Cortex of kidney (tissue), 1 donor: ENCODE results near the gene MSH3.
"Not testable (repeated sequence)": the region's sequence is repeated elsewhere in the genome, so short reads cannot be mapped to it uniquely, and the experiment has no call there.

Source experiments
- DNase-seq: peaks from one replicate; lab custom pipeline; 2025; lab: John Stamatoyannopoulos, UW

The MSH3 gene

DNA sequence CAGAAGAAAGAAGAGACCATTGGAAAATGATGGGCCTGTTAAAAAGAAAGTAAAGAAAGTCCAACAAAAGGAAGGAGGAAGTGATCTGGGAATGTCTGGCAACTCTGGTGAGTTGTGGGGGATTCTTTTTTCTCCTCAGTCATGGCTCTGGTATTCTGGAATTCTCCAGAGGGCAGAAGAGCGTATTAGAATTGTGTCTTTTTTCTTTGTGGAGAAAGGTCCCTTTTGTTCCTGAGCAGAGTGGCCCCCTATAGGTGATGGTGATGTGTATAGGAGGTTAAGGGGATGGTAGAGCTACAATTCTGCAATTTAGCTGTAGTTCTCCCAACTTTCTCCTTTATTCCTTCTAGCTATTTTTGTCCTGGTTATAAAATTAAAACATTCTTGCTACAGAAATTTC is 2.0 kb downstream of the MSH3 start:
- DNase-seq = no peak

DNA sequence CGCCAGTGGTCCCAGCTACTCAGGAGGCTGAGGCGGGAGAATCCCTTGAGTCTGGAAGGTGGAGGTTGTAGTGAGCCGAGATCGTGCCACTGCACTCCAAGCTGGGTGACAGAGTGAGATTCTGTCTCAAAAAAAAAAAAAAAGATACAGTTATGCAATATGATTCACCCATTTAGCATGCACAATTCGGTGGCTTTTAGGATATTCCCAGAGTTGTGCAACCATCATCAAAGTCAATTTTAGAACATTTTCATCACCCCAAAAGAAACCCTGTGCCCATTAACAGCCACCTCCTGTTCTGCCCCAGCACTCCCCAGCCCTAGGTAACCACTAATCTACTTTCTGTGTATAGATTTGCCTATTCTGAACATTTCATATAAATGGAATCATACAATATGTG is 4.7 kb downstream of the MSH3 start:
- no peak for DNase-seq

DNA sequence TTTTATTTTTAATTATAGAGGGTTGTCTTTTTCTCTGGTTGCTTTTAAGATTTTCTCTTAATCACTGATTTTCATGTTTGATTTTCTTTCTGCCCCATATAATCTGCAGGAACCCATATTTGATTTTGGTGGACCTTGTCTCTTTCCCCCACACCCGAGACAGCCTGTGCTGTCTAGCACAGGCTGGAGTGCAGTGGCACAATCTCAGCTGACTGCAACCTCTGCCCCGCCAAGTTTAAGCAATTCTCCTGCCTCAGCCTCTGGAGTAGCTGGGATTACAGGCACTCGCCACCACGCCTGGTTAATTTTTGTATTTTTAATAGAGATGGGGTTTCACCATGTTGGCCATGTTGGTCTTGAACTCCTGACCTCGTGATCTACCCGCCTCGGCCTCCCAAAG is 6.2 kb downstream of the MSH3 start:
- not testable (repeated sequence) for DNase-seq

DNA sequence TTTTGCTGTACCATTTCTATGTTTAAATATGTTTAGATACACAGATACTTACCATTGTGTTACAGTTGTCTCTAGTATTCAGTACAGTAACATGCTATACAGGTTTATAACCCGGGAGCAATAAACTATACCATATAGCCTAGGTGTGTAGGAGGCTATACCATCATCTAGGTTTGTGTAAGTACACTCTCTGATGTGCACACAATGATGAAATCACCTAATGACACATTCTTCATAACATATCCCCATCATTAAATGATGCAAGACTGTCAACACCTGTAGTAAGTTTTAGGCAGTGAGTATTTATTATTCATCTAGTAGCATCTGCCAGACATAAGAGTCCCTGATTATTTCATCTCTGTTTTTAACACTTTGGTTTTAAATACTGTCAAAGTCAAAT is 7.7 kb downstream of the MSH3 start:
- no peak for DNase-seq

DNA sequence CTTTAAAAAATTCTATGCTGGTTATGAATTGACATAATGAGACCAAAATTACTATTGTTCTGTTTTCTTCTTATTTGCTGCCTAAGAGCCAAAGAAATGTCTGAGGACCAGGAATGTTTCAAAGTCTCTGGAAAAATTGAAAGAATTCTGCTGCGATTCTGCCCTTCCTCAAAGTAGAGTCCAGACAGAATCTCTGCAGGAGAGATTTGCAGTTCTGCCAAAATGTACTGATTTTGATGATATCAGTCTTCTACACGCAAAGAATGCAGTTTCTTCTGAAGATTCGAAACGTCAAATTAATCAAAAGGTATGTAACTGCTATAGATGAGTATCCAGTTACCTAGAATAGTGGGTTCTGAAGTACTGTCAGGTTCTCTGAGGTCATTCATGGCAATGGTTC is 10.6 kb downstream of the MSH3 start:
- no peak for DNase-seq

DNA sequence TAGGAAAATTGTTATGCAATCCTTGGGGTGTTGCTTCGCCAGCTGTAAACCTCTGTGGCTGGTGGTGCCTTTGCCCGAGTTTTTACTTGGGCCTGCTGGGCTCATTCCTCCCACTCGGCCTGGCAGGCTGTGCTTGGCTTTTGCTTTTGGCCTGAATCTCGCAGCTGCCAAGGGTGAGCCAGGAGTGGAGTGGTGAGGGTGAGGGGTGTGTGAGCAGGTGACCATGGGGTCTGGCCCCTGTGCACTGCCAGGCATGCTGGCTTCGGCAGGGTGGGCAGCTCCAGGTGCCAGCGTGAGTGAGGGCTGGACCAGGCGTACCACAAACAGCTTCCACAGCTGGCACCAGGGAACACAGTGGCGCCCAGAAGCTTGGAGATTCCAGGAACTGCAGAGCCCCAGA is 12.9 kb downstream of the MSH3 start:
- no peak for DNase-seq

DNA sequence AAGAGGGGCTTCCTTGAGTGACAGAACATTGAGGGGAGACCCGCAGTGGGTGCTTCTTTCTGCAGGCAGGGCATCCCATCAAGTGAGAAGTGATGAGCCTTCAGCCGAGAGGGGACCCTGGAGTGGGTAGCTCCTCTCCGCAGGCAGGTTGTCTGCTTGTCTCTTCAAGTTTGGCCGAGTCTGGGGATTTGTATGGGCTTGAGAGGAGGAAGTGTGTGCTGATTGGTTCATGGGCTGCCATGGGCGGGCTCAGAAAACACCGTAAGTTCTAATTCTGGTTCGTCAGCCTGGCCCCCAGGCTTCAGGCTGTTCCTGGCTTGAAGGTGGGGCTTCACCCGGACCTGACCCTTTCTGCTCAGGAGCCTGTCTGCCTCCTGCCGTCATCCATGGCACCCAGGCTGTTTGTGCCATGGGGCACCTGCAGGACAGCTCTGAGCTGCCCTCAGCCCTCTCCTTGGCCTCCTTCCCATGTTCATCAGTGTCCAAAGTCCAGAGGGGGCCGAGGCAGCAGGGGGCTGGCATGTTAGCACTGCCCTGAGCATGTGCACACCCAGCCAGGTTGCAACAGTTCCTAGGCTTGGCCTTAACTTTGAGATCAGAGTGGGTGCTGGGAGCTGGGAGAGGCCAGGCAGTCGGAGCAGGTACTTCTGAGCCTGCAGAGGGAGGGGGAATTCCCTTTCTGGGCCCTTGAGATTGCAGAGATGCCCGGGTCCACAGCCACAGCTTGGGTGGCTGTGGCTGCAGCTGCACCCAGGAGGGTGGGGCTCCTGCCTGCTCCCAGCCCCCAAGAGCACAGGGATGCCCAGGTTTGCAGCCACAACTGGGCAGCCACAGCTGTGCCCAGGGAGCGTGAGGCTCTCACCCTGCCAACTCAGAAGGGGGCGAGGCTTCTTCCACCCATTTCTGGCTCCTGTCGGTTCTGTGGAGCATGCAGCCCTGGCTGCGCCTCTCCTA is 13.8 kb downstream of the MSH3 start:
- DNase-seq = no peak

DNA sequence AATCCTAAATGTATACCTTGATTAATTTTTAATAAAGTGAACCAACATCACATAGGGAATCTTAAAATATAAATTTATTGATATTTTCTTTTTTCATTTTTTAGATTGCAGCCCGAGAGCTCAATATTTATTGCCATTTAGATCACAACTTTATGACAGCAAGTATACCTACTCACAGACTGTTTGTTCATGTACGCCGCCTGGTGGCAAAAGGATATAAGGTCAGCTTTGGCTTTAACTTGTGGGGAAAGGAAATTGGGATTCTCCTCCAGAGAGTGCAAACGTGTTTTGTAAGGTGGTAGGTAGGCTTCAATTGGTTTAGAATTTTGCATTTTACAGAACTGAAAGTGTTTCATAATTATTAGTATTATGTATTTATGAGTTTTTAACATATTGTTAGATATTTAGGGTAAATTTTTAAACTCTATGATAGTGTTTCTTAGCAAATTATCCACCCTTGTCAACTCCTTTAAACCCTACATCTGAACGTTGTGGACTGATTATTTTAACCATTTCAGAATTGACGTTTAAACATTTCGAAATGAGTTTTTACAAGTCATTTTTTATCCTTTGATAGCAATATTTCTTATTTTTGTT is 17.8 kb downstream of the MSH3 start:
- DNase-seq = no peak

DNA sequence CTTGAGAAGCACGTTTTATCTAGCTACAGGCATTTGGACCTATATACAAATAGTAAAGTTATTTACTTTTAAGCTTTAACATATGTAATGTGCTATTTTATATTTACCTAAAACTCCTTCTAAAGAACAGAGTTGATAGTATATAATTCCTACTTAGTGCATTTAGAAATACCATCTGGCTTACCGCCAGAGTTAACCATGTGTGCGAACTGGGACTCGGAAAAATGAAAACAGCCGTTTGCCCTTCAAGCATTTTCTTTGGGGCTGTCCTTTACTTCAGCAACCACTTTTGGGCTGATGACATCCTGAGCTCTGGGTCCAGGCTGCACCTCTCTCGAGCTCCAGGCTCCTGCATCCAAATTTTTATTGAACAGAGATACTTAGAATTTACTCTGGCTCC is 22.3 kb downstream of the MSH3 start:
- DNase-seq = no peak

DNA sequence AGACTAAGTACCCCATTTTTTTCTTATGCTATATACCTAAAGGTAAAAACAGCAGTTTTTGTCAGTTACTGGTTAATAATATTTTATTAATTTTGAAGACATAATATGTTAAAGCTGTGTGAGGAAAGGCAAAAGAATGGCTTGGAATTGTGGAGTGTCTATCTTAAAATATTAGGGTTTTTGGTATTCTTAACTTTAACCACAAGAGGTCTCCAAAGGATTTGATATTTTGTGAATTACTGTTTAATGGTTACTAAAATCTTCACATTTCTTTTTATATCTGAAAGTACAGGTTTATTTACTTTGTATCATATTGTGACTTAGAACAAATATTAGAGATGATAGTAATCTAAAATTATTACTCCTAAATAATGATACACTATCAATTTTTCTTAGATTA is 32.3 kb downstream of the MSH3 start:
- DNase-seq = no peak

DNA sequence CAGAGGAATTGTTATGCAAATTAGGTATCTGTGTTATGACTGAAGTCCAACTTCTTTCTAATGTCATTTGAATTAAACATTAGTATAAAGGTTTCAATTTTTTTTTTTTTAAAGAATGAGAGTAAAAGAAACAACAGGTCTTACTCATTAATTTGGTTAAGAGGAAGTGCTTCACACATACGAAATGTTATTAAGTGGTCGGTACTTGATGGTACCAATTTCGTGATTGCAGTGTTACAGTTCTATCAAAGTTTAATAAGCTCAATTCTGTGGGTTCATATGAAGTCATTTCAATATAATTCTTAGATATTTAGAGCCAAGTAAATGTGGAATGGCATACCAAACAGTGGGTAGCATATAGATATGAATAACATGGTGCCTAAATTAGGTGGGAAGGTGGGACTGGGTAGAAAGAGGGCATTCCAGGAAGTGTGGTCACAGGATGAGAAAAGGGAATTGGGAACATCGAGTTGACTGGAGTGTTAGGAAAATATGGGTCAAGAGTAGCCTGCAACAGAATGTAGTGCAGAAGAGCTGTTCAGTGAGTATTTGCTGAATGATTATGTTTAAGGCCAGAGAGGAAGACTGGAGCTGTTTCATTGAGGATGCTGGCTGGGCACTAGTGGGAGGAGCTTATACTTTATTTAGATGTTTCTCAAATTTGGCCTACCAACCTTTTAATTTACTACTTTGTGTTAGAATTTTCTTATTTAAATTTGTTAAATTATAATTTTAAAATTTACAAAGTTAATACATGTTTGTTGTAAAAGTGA is 34.4 kb downstream of the MSH3 start:
- no peak for DNase-seq

DNA sequence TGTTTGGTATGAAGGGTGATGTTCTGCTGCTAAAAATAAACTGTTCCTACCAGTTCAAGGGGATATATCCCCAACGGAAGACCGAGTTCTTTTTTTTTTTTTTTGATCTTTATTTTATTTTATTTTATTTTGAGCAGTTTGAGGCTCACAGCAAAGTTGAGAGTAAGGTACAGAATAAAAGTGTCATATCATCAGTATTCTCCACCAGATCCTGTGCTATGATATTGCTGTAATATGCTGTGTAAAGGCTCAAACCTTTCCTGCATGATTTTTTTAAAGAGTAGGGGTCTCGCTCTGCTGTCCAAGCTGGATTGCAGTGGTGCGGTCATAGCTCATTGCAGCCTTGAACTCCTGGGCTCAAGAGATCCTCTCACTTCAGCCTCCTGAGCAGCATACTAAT is 35.2 kb downstream of the MSH3 start:
- DNase-seq = no peak

DNA sequence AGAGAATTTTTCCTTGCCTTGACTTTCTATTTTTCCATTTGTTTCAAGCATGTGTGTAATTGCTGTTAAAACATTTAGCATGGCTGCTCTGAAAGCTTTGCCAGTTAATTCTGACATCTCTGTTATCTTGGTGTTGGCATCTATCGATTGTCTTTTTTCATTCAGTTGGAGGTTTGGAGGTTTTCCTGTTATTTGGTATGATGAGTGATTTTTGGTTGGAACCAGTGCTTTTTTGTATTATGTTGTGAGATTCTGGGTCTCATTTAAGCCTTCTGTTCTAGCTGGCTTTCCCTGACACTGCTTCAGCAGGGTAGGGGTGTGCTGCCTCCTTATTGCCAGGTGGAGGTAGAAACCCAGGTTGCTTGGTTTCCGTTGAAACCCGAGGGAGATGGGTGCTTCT is 41.2 kb downstream of the MSH3 start:
- DNase-seq = no peak

DNA sequence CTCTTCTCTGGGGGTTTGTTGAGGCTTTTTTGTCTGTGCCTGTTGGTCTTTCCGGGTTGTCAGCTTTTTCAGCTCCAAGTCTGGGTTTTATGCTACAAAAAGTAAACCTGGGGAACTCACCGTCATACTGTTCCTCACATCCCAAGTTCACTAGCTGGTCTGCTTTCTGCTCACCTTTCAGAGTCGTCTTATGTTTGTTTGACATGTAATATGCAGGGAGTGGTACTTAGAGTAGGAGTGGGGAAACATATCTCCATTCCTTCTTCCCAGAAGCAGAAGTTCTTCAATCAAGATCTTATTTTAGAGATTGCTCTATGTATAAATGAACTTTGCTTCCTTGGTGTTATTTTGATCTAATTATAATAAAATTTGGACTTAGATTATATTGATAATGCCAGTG is 42.0 kb downstream of the MSH3 start:
- no peak for DNase-seq

DNA sequence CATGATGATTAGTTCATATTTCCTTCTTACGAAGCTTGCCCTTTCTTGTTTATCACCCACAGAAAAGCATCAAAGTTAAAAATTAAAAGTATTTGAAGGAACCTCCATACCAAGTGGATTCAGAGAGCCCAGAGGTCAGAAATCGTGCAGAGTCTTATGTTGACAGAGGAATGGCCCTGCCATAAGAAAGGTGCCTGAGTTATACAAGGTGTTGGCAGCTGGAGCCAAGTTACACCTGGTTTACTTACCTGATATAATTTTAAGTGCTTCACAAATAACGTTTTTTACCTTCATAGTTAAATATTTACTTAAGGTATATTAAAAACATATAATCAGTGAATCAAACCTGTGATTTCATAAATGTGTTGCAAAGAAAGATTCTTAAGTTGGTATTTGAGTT is 42.6 kb downstream of the MSH3 start:
- no peak for DNase-seq

DNA sequence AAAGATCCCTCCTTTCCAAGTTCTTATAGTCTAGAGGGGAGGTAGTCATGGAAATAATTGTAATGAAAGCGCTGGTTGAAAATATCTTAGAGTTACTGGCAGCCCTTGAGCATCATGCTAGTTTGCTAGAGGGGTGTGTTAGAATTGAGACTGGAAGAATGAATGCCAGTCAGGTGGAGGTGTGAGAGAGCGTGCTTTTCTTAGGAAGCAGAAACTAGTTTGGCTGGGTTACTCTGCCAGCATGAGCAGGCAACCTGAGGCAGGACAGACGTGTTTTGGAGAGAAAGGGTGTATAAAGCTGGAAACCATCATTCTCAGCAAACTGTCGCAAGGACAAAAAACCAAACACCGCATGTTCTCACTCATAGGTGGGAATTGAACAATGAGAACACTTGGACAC is 43.9 kb downstream of the MSH3 start:
- no peak for DNase-seq

DNA sequence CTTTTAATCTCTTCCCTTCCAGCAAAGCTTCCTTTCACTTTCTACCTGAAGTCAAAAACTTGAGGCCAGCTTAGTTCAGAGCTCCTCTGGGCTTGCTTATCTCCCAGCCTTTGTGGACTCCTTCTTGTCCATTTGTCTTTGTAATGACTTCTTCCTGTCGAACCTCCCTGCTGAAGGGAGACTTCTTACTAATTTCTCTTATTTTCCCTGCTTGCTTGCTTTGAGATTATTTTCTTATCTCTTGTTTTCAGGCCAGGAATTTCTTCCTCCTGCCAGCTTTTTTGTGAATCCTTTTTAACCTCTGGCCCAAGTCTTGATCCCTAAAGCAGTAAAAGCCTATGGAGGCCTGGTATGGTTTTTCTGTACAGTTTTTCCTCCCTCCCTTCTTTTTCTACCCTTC is 47.1 kb downstream of the MSH3 start:
- DNase-seq = no peak

DNA sequence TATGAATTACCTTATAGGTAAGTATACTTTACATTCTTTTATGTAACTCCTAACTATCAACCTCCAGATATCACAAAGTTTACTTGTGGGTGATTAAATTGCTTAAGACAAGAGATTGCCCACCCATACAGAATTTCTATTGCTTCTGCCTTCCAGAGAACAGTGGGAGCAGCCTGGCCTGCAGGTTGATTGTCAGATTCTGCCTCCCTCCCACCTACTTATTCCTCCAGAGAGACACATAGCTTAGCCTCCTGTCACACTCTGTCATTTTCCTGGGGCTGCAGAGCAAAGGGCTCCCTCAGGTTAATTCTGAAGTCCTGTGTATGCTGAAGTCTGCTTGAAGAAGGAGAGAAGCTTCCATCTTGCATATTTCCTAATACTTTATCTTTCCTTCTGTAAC is 48.8 kb downstream of the MSH3 start:
- no peak for DNase-seq

DNA sequence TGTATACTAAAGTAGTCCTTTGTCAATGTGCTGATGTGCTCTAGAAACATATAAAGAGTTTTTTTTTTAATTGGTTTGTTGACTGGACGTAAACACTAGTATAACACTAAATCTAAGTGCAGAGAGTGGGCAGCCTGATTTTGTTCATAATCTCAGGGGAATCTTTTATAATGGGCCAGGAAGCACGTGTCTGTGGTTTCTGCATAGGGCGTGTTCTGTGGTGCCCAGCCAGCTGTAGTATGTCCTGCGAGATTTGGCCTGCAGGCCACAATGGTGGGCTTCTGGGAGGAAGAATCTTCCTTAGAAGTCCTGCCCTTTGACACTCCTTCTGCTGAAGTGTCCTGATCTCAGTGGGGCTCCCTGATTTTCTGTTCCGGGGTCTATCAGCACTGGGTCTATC is 49.3 kb downstream of the MSH3 start:
- DNase-seq = no peak

DNA sequence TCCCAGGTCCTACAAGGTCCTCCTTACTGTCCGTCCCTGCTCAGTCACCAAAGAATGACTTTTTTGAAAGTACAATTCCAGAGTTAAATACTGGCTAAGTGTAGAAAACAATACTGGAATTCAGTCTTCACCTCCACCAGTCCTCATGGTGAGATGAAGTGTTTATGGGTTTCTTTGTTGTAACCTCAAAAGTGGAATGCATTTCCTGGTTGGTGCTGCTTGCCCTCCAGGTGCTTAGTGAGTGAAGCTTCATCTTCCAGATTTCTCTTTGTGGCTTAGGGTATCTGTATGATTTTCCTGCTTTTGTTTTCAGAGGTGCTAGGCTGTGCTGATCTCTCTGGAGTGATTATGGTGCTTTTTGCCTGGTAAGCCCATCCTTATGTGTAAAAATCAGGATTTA is 49.8 kb downstream of the MSH3 start:
- DNase-seq = no peak

DNA sequence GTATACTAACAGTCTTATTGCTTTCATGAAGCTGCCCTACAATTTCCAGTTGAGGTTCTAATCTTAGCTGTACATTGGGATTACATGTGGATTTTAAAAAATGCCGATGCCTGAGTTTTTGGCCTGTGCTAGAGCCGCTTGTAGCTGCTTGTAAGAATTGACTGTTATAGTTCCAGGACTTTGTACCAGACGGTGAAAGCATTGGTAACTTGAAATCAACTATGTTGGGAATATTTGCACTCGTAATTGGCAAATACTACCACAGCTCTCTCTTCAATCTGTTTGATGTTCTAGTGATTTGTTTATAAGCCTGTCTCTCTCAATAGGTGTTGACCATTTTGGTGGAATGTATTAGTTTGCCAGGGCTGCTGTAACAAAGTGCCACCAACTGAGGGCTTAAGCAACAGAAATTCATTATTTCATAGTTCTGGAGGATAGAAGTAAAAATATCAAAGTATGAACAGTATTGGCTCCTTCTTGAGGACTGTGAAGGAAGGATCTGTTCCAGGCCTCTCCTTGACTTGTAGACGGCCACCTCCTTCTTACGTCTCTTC is 50.8 kb downstream of the MSH3 start:
- no peak for DNase-seq

DNA sequence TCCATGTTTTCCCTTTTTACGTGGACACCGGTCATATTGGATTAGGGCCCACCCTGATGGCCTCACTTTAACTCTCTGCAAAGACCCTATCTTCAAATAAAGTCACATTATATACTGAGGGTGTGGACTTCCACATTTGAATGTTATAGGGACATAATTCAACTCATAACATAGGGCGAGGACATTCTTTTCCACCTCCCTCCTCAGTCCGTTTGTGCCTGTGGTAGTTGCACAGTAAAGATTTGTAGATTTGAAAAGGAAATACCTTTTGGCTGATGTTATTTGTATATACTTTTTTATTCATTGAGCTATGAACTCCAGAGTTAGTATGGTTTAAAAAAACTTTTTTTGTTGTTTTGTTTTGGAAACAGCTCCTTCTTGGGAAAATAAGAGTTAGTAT is 51.3 kb downstream of the MSH3 start:
- DNase-seq = no peak
